Activated T-cell treated with anti-CD3 and anti-CD28 coated beads, Interleukin-2, amount 50 U/mL, for 24 hours (primary cell): ENCODE results near the gene DNAH6.
"Not testable (repeated sequence)": the region's sequence is repeated elsewhere in the genome, so short reads cannot be mapped to it uniquely, and the experiment has no call there.

Experiments
- DNase-seq: peaks from one replicate; pipeline ENCODE4 v3.0.0-alpha.2; 2020
- H3K27ac Mint-ChIP-seq: 2 replicates; pipeline ENCODE4 v1.8.0; 2020; ENCODE audit warnings: mild to moderate bottlenecking, mixed read lengths
- H3K27me3 Mint-ChIP-seq: 2 replicates; pipeline ENCODE4 v1.8.0; 2020; ENCODE audit warnings: mixed read lengths
- H3K36me3 Mint-ChIP-seq: 2 replicates; pipeline ENCODE4 v1.8.0; 2020; ENCODE audit warnings: low read depth, mixed read lengths
- H3K4me1 Mint-ChIP-seq: 2 replicates; pipeline ENCODE4 v1.8.0; 2020; ENCODE audit warnings: low read depth, mixed read lengths
- H3K4me3 Mint-ChIP-seq: 2 replicates; pipeline ENCODE4 v1.8.0; 2020; ENCODE audit warnings: mild to moderate bottlenecking, moderate library complexity, mixed read lengths
- H3K9me3 Mint-ChIP-seq: 2 replicates; pipeline ENCODE4 v1.8.0; 2020; ENCODE audit warnings: mixed read lengths

Gene DNAH6

GRCh38 chr2:84491256-84491655 is 25.0 kb upstream of the DNAH6 start:
- no peaks in the 10 kb centered on the region for H3K27me3 Mint-ChIP-seq
- no peaks in the 10 kb centered on the region for H3K9me3 Mint-ChIP-seq
- no peak overlapping the region for H3K27ac Mint-ChIP-seq
- no peaks in the 10 kb centered on the region for H3K36me3 Mint-ChIP-seq
- no peak for DNase-seq
- H3K4me1 Mint-ChIP-seq = peaks cover 6% of the 10 kb centered on the region
- no peak overlapping the region for H3K4me3 Mint-ChIP-seq

GRCh38 chr2:84491741-84492140 is 24.6 kb upstream of the DNAH6 start:
- Mint-ChIP-seq H3K9me3 (no peaks in the 10 kb centered on the region), H3K4me1 (peaks cover 6% of the 10 kb centered on the region), H3K27ac (no peak overlapping the region), H3K4me3 (no peak overlapping the region), H3K27me3 (no peaks in the 10 kb centered on the region), H3K36me3 (no peaks in the 10 kb centered on the region)
- DNase-seq = no peak

- Mint-ChIP-seq H3K27ac (no peak overlapping the region), H3K27me3 (no peaks in the 10 kb centered on the region), H3K36me3 (no peaks in the 10 kb centered on the region), H3K4me3 (no peak overlapping the region), H3K4me1 (peaks cover 8% of the 10 kb centered on the region), H3K9me3 (no peaks in the 10 kb centered on the region)
- DNase-seq = no peak
Observed at GRCh38 chr2:84492571-84492970, 23.7 kb upstream of the DNAH6 start.

GRCh38 chr2:84493514-84493913 is 22.8 kb upstream of the DNAH6 start:
- DNase-seq = no peak
- Mint-ChIP-seq H3K27me3 (no peaks in the 10 kb centered on the region), H3K4me3 (no peak overlapping the region), H3K9me3 (no peaks in the 10 kb centered on the region), H3K4me1 (peaks cover 15% of the 10 kb centered on the region), H3K27ac (no peak overlapping the region), H3K36me3 (no peaks in the 10 kb centered on the region)

- no peaks in the 10 kb centered on the region for H3K27me3 Mint-ChIP-seq
- H3K9me3 Mint-ChIP-seq = no peaks in the 10 kb centered on the region
- H3K4me1 Mint-ChIP-seq = peaks cover 18% of the 10 kb centered on the region
- no peak overlapping the region for H3K4me3 Mint-ChIP-seq
- H3K36me3 Mint-ChIP-seq = no peaks in the 10 kb centered on the region
- H3K27ac Mint-ChIP-seq = no peak overlapping the region
- DNase-seq = no peak
Observed at GRCh38 chr2:84494070-84494469, 22.2 kb upstream of the DNAH6 start.

GRCh38 chr2:84495539-84496146 is 20.7 kb upstream of the DNAH6 start:
- Mint-ChIP-seq H3K4me3 (no peak overlapping the region), H3K9me3 (no peaks in the 10 kb centered on the region), H3K27ac (no peak overlapping the region)

GRCh38 chr2:84496386-84496785 is 19.9 kb upstream of the DNAH6 start:
- no peak overlapping the region for H3K27ac Mint-ChIP-seq
- H3K9me3 Mint-ChIP-seq = no peaks in the 10 kb centered on the region
- no peak overlapping the region for H3K4me3 Mint-ChIP-seq
- H3K36me3 Mint-ChIP-seq = no peaks in the 10 kb centered on the region
- no peaks in the 10 kb centered on the region for H3K27me3 Mint-ChIP-seq
- H3K4me1 Mint-ChIP-seq = peaks cover 20% of the 10 kb centered on the region
- no peak for DNase-seq

More at GRCh38 chr2:84495539-84496146, 20.7 kb upstream of the DNAH6 start:
- Mint-ChIP-seq H3K4me1 (peaks cover 20% of the 10 kb centered on the region), H3K27me3 (no peaks in the 10 kb centered on the region), H3K36me3 (no peaks in the 10 kb centered on the region)
- no peak for DNase-seq

GRCh38 chr2:84497285-84497684 is 19.0 kb upstream of the DNAH6 start:
- Mint-ChIP-seq H3K4me1 (peaks cover 20% of the 10 kb centered on the region), H3K27ac (no peak overlapping the region), H3K4me3 (no peak overlapping the region), H3K27me3 (no peaks in the 10 kb centered on the region), H3K36me3 (no peaks in the 10 kb centered on the region), H3K9me3 (no peaks in the 10 kb centered on the region)
- DNase-seq = no peak

GRCh38 chr2:84498150-84498799 is 18.0 kb upstream of the DNAH6 start:
- Mint-ChIP-seq H3K36me3 (no peaks in the 10 kb centered on the region), H3K9me3 (no peaks in the 10 kb centered on the region), H3K4me1 (peaks cover 20% of the 10 kb centered on the region), H3K4me3 (no peak overlapping the region), H3K27me3 (no peaks in the 10 kb centered on the region), H3K27ac (no peak overlapping the region)
- no peak for DNase-seq

- not testable (repeated sequence) for H3K36me3 Mint-ChIP-seq, DNase-seq, H3K9me3 Mint-ChIP-seq, H3K27me3 Mint-ChIP-seq, H3K27ac Mint-ChIP-seq, H3K4me3 Mint-ChIP-seq
- peaks cover 13% of the 10 kb centered on the region for H3K4me1 Mint-ChIP-seq
Observed at GRCh38 chr2:84511024-84511423, 5.3 kb upstream of the DNAH6 start.

- no peak for DNase-seq
- Mint-ChIP-seq H3K27ac (no peak overlapping the region), H3K9me3 (peaks cover 3% of the 10 kb centered on the region), H3K36me3 (no peaks in the 10 kb centered on the region), H3K27me3 (no peaks in the 10 kb centered on the region), H3K4me3 (peak overlapping the region; percentile 85), H3K4me1 (peaks cover 26% of the 10 kb centered on the region)
Observed at GRCh38 chr2:84515788-84516187, 510 bp upstream of the DNAH6 start.

- Mint-ChIP-seq H3K27me3 (no peaks in the 10 kb centered on the region), H3K4me1 (peaks cover 21% of the 10 kb centered on the region), H3K4me3 (no peak overlapping the region), H3K27ac (no peak overlapping the region), H3K36me3 (no peaks in the 10 kb centered on the region), H3K9me3 (peaks cover 7% of the 10 kb centered on the region)
- no peak for DNase-seq
Observed at GRCh38 chr2:84519332-84519957, 3.1 kb downstream of the DNAH6 start.

- Mint-ChIP-seq H3K27me3 (no peaks in the 10 kb centered on the region), H3K27ac (no peak overlapping the region), H3K4me3 (no peak overlapping the region), H3K4me1 (peaks cover 19% of the 10 kb centered on the region), H3K36me3 (no peaks in the 10 kb centered on the region), H3K9me3 (peaks cover 3% of the 10 kb centered on the region)
- no peak for DNase-seq
Observed at GRCh38 chr2:84526562-84526961, 10.3 kb downstream of the DNAH6 start.

GRCh38 chr2:84527137-84528129 is 11.1 kb downstream of the DNAH6 start:
- H3K9me3 Mint-ChIP-seq = no peaks in the 10 kb centered on the region
- H3K27me3 Mint-ChIP-seq = no peaks in the 10 kb centered on the region
- no peak overlapping the region for H3K27ac Mint-ChIP-seq
- H3K36me3 Mint-ChIP-seq = no peaks in the 10 kb centered on the region
- no peak overlapping the region for H3K4me3 Mint-ChIP-seq
- peaks cover 19% of the 10 kb centered on the region for H3K4me1 Mint-ChIP-seq
- no peak for DNase-seq
